ENCODE measurements around the gene CCNK.

DNA sequence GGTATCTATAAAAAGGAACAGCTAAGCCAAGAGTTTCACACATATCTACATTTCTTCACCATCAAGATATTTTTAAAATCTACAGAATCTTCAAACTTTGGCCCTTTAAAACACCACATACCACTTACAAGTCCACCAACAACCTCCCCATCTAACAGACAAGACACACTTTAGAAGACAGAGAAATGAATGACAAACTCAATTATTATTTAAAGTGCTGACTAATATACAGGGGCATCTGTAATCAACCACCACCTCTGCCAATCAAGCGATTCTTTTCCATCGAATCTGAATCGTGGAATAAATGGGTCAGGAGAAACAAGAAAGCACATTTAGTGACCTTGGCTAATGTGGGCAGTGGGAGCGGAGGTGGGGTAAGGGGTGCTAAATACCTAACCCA, 8.3 kb upstream of the CCNK start:
- TF ChIP-seq POLR2AphosphoS5 (IDR thresholded peaks at IDR 0.05; ENCODE audit: borderline replicate concordance, low read depth, low read length) (no peak), EZH2 (IDR thresholded peaks at IDR 0.05) (no peak)
